8988T (cell line): ENCODE results near the gene NBEAL2.

Experiments
- DNase-seq: peaks from one replicate; pipeline ENCODE4 v3.0.0; 2011

The NBEAL2 gene

DNA sequence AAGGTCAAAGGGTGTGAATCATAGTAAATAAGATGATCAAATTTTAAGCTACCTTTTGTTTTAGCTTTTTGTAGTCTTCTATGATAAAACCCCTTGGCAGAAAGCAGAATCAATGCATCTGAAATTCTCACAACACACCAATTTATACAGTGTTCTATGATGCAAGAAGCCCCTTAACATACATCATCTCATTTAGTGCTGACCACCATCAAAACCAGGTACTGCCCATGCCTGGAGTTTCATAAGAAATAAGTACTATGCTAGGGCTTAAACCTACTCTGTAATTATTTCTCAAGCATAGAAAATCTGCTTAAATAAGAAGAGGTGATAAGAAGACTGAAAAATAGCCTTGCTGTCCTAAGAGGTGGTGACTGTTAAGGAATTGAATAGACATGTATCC, 67.6 kb downstream of the NBEAL2 start:
- DNase-seq: no peak

DNA sequence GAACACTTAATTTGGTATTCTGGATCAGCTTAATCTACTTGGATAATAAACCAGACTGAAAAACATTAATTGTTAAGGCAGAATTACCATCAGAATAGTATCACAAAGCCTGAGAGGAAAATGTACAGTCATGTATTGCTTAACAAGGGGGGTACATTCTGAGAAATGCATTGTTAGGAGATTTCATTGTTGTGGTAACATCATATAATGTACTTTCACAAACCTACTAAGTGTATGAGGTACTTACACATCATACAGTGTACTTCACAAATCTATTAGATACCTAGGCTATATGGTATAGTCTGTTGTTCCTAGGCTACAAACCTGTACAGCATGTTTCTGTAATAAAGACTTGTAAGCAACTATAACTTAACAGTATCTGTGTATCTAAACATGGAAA, 68.2 kb downstream of the NBEAL2 start:
- no peak for DNase-seq

DNA sequence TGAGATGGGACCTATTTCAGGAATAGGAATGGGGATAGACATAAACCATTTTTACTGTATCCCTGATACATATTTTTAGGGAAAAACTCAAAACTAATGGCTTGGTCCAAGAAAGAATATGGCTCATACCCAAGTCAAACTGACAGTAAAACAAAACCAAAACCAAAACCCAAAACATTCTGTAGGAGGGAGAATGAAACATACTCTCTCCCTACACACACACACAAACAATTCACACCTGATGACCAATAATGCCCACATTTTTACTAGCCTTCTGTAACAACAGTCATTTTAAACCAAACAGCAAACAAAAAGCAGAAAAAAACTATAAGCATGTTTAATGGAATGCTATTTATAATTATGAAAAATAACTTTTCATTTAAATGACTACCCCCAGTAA, 74.9 kb downstream of the NBEAL2 start:
- DNase-seq: no peak

DNA sequence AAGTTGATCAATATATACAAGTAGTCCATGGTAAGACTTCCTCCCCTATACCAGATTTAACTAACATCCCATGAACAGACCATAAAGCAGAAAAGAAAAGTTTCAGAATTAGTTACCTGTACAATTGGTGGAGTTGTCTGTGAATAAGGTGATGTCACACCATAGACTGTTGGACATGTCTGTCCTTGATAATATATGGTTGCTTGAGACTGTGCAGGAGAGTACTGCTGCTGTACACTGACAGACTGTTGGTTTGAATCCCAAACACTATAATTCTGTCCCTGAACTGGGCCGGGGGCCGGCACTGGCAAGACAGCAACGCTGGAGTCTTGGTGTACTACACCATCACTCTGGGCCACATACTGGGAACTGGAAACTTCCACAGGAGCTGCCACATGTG, 77.2 kb downstream of the NBEAL2 start:
- no peak for DNase-seq

DNA sequence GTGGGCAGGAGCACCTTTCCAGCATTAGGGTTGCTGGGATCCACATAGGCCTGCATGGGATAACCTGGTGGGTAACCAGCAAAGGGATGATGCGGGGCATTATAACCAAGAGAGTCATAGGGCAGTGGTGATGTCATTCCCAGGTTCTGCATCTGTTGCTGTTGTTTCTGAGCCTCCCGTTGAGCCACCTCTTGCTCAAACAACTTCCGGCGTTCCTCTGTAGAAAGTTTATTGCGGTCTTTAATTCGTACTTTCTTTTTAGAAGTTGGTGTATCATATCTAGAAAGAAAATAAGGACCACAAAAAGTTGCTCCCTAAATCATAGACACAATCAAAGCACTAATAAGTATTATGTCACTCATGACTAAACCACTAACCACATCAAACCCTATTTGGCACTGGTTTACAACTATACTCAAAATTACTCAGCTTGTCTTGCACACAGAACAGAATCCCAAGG, 77.8 kb downstream of the NBEAL2 start:
- no peak for DNase-seq
